Tibial artery (tissue), 4 donors: ENCODE results near the gene MYO5B.

ENCODE experiments used
- DNase-seq, 2 donors: peaks; one replicate each; pipeline ENCODE4 v3.0.0-alpha.2; 2019
- H3K27ac ChIP-seq, 2 donors: fragments of 200-600 bp; sonication (generic) in 1 of 2; 1 replicate in 1 of 2; 2 replicates in 1 of 2; pipeline ENCODE4 v1.5.1; 2018 to 2019; ENCODE audit warnings: mild to moderate bottlenecking in 1 of 2
- H3K27me3 ChIP-seq, 2 donors: fragments of 200-600 bp; sonication (generic) in 1 of 2; one replicate each; pipeline versions ENCODE4 v1.5.1 to v1.6.0; 2016 to 2019
- H3K36me3 ChIP-seq, 3 donors: fragments of 200-600 bp; sonication (generic) in 2 of 3; one replicate each; pipeline ENCODE4 v1.5.1; 2016 to 2019; ENCODE audit warnings: mild to moderate bottlenecking in 2 of 3
- H3K4me1 ChIP-seq, 4 donors: fragments of 200-600 bp; sonication (generic) in 2 of 4; 1 replicate in 3 of 4; 2 replicates in 1 of 4; pipeline ENCODE4 v1.5.1; 2016 to 2019
- H3K4me3 ChIP-seq, 2 donors: fragments of 200-600 bp; sonication (generic) in 1 of 2; 1 replicate in 1 of 2; 2 replicates in 1 of 2; pipeline ENCODE4 v1.5.1; 2018 to 2019; ENCODE audit warnings: mild to moderate bottlenecking in 2 of 2
- H3K9me3 ChIP-seq, 3 donors: fragments of 200-600 bp; sonication (generic) in 1 of 3; one replicate each; pipeline ENCODE4 v1.5.1; 2016 to 2019
- intact Hi-C: fragments of 100-400 bp; cut with DNase I; formaldehyde crosslinking; loops from one replicate; pipeline ENCODE4 v1.15.0; 2023; ENCODE audit warnings: low total_unique reads
- TF ChIP-seq, protein P1 (sequence below), 2 experiments: fragments of 200-600 bp in 1 of 2; fragments of 450-650 bp in 1 of 2; IDR thresholded peaks; one replicate each; pipeline ENCODE4 v1.5.1; 2017 to 2019; ENCODE audit warnings: antibody characterized with exemption in 2 of 2, mild to moderate bottlenecking in 1 of 2, moderate library complexity in 1 of 2

The MYO5B gene

GRCh38 chr18:49921318-49921985 lies 273.5 kb downstream of the MYO5B start:
- Histone ChIP-seq H3K4me1 (no peaks in the 10 kb centered on the region), H3K36me3 (no peaks in the 10 kb centered on the region), H3K9me3 (no peaks in the 10 kb centered on the region), H3K27me3 (peaks cover 0 to 12% of the 10 kb centered on the region in 2 donors), H3K27ac (no peak overlapping the region), H3K4me3 (no peak overlapping the region)
- TF ChIP-seq, protein P1, sequence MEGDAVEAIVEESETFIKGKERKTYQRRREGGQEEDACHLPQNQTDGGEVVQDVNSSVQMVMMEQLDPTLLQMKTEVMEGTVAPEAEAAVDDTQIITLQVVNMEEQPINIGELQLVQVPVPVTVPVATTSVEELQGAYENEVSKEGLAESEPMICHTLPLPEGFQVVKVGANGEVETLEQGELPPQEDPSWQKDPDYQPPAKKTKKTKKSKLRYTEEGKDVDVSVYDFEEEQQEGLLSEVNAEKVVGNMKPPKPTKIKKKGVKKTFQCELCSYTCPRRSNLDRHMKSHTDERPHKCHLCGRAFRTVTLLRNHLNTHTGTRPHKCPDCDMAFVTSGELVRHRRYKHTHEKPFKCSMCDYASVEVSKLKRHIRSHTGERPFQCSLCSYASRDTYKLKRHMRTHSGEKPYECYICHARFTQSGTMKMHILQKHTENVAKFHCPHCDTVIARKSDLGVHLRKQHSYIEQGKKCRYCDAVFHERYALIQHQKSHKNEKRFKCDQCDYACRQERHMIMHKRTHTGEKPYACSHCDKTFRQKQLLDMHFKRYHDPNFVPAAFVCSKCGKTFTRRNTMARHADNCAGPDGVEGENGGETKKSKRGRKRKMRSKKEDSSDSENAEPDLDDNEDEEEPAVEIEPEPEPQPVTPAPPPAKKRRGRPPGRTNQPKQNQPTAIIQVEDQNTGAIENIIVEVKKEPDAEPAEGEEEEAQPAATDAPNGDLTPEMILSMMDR (IDR thresholded peaks at IDR 0.05): no peak
- intact Hi-C loops: no loop called here
- no peak for DNase-seq

DNA sequence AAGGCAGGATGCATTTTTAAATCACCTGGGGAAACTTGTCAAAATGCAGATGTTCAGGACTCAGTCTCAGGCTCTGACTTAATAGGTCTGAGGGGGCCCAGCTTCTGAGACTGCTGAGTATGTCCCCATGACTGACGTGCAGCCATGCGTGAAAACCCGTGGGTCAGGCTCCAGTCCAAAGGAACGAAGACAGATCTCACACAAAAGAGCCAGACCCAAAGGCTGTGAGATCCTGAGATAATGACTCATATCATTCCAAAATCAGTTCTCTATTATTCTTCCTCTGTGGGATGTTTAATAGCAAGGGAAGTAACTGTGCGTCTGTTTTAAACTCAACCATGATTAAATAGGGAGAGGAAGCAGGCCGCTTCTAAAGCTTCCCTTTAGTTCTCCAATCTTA lies 274.2 kb downstream of the MYO5B start:
- H3K27me3 ChIP-seq: peaks cover 0 to 12% of the 10 kb centered on the region in 2 donors
- no peak for DNase-seq
- no peaks in the 10 kb centered on the region for H3K9me3 ChIP-seq
- H3K4me1 ChIP-seq: no peaks in the 10 kb centered on the region
- no peak overlapping the region for H3K27ac ChIP-seq
- TF ChIP-seq, protein P1 (IDR thresholded peaks at IDR 0.05): no peak
- H3K36me3 ChIP-seq: no peaks in the 10 kb centered on the region
- intact Hi-C loops: no loop called here
- H3K4me3 ChIP-seq: no peak overlapping the region

DNA sequence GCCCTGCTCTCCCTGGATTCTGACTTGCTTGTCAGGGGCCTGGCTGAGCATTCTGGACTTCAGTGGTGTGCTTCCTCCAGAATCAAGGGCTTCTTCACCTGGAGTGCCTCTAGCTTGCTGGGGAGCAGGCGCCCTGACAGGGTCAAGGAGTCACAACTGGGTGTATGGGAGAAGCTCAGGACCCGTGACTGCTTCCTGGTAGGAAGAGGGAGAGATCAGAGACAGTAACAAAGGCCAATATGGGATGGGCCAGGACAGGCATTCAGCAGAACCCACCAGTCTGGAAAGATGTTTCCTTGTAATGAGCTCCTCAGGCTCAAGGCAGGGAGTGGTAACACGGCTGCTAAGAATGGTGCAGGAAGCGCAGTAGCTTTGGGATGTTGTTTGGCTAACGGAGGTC lies 277.2 kb downstream of the MYO5B start:
- H3K27me3 ChIP-seq: peaks cover 0 to 12% of the 10 kb centered on the region in 2 donors
- DNase-seq: no peak
- H3K27ac ChIP-seq: no peak overlapping the region
- TF ChIP-seq, protein P1 (IDR thresholded peaks at IDR 0.05): no peak
- H3K9me3 ChIP-seq: no peaks in the 10 kb centered on the region
- intact Hi-C loops: no loop called here
- no peak overlapping the region for H3K4me3 ChIP-seq
- H3K4me1 ChIP-seq: no peaks in the 10 kb centered on the region
- no peaks in the 10 kb centered on the region for H3K36me3 ChIP-seq

DNA sequence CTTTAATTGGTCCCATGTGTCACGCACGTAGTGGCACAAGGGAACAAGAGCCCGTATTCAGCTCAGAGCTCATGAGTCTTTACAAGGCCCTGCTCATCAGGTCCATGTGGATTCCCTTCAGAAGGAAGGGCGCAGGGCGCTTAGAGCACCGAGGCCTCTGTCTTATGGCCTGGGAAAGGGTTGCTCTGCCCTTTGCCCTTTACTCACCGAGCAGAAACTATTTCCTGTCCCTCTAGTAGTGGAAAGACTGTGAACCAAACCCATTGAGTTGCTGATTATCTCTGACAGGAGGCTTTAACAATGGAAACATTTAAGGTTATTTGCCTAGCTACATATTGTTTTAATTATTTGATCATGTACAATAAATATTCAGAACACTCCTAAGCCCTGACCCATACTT lies 279.6 kb downstream of the MYO5B start:
- TF ChIP-seq, protein P1 (IDR thresholded peaks at IDR 0.05): no peak
- peaks cover 0 to 12% of the 10 kb centered on the region in 2 donors for H3K27me3 ChIP-seq
- no peak for DNase-seq
- intact Hi-C loops: no loop called here
- H3K4me3 ChIP-seq: no peak overlapping the region
- H3K4me1 ChIP-seq: no peaks in the 10 kb centered on the region
- no peak overlapping the region for H3K27ac ChIP-seq
- H3K9me3 ChIP-seq: no peaks in the 10 kb centered on the region
- no peaks in the 10 kb centered on the region for H3K36me3 ChIP-seq

DNA sequence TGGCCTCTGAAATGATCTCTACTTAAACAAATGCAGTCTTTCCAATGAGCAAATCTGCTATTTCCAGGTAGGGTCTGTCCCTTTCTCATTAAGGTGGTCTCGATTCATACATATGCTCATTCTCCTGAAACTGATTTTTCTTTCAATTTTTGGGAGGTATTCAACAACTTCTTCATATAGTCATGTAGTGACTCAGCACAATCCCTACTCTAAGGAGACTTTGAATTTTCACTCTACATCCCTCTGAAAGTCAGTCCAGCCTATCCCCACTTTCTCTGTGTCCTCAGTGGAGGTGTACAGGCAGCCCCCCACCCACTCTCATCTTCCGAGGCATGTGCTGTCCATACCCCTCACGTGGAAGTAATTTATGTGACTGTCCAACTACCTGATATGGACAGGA lies 281.7 kb downstream of the MYO5B start:
- intact Hi-C loops: no loop called here
- Histone ChIP-seq H3K27me3 (peaks cover 0 to 8% of the 10 kb centered on the region in 2 donors), H3K9me3 (no peaks in the 10 kb centered on the region), H3K4me1 (no peaks in the 10 kb centered on the region), H3K4me3 (no peak overlapping the region), H3K36me3 (no peaks in the 10 kb centered on the region), H3K27ac (no peak overlapping the region)
- no peak for DNase-seq
- TF ChIP-seq, protein P1 (IDR thresholded peaks at IDR 0.05): no peak

DNA sequence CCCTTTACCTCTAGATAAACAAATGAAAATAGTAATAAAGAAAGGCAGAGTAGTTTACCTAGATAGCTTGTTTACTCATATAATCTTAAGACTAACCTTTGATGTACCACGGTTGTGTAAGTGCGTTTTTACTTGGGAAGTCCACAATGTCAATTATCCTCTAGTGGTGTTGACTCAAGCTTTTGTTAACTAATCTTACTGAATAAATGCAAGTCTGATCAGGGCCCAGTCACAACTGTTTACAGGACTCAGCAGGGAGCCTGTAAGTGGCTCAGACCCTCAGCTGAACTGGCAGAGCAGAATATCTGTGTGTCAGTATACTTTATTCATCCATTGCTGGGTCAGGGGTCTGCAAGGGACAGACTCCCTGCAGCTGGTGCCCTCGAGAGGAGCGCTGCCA lies 283.5 kb downstream of the MYO5B start:
- H3K4me3 ChIP-seq: no peak overlapping the region
- no peaks in the 10 kb centered on the region for H3K27me3 ChIP-seq
- intact Hi-C loops: no loop called here
- no peak overlapping the region for H3K27ac ChIP-seq
- no peaks in the 10 kb centered on the region for H3K4me1 ChIP-seq
- no peak for DNase-seq
- peaks cover 0 to under 1% (median 0%) of the 10 kb centered on the region in 3 donors for H3K36me3 ChIP-seq
- TF ChIP-seq, protein P1 (IDR thresholded peaks at IDR 0.05): no peak
- H3K9me3 ChIP-seq: no peaks in the 10 kb centered on the region
